DOHH2 (cell line): ENCODE results near the gene CDKL4.

ENCODE experiments used
- H3F3A ChIP-seq: fragments of 200-600 bp; sonication (generic), shearing (Covaris generic); 2 replicates; pipeline ENCODE4 v1.6.0; 2016; ENCODE audit warnings: antibody characterized with exemption, mild to moderate bottlenecking; ENCODE audit not compliant: control insufficient read depth, insufficient read depth
- H3K27ac ChIP-seq: fragments of 200-600 bp; sonication (generic); 2 replicates; pipeline ENCODE4 v1.5.1; 2014; ENCODE audit warnings: low read depth, mild to moderate bottlenecking, low read length, moderate library complexity
- H3K27me3 ChIP-seq: fragments of 200-600 bp; sonication (generic); 2 replicates; pipeline ENCODE4 v1.6.1; 2014; ENCODE audit warnings: mild to moderate bottlenecking, low read length, mixed read lengths; ENCODE audit not compliant: control insufficient read depth
- H3K36me3 ChIP-seq: fragments of 200-600 bp; sonication (generic); 2 replicates; pipeline ENCODE4 v1.6.1; 2014; ENCODE audit warnings: mild to moderate bottlenecking, low read length, moderate library complexity, mixed read lengths; ENCODE audit not compliant: control insufficient read depth
- H3K4me1 ChIP-seq: fragments of 200-600 bp; sonication (generic); 2 replicates; pipeline ENCODE4 v1.6.1; 2014; ENCODE audit warnings: mild to moderate bottlenecking, low read length, mixed read lengths; ENCODE audit not compliant: control insufficient read depth
- H3K4me2 ChIP-seq: fragments of 200-600 bp; sonication (generic); 2 replicates; pipeline ENCODE4 v1.6.0; 2014; ENCODE audit warnings: mild to moderate bottlenecking, low read length, moderate library complexity
- H3K4me3 ChIP-seq: fragments of 200-600 bp; sonication (generic); 2 replicates; pipeline ENCODE4 v1.5.1; 2014; ENCODE audit warnings: mild to moderate bottlenecking, low read length, mixed read lengths
- H3K79me2 ChIP-seq: fragments of 200-600 bp; sonication (generic); 2 replicates; pipeline ENCODE4 v1.6.1; 2014; ENCODE audit warnings: mild to moderate bottlenecking, low read length, mixed read lengths; ENCODE audit not compliant: control insufficient read depth
- H3K9me2 ChIP-seq: fragments of 200-600 bp; sonication (generic); replicated peaks from 2 replicates; pipeline ENCODE4 v1.6.1; 2014; ENCODE audit warnings: mild to moderate bottlenecking, low read length, mixed read lengths; ENCODE audit not compliant: control insufficient read depth
- H3K9me3 ChIP-seq: fragments of 200-600 bp; sonication (generic); 2 replicates; pipeline ENCODE4 v1.6.1; 2014; ENCODE audit warnings: antibody characterized with exemption, low read length, mixed read lengths; ENCODE audit not compliant: control insufficient read depth, insufficient read depth
- H4K20me1 ChIP-seq: fragments of 200-600 bp; sonication (generic); 2 replicates; pipeline ENCODE4 v1.6.0; 2014; ENCODE audit warnings: low read depth, mild to moderate bottlenecking, antibody characterized with exemption, low read length, moderate library complexity; ENCODE audit not compliant: control insufficient read depth, insufficient read depth
- EZH2phosphoT487 ChIP-seq: fragments of 200-600 bp; sonication (generic); IDR thresholded peaks from 2 replicates; pipeline ENCODE4 v1.6.1; 2017; ENCODE audit warnings: borderline replicate concordance, mild to moderate bottlenecking, antibody characterized with exemption, low read length, moderate library complexity, mixed read lengths
- TF ChIP-seq, protein P1 (sequence below): fragments of 200-600 bp; sonication (generic); IDR thresholded peaks from one replicate; pipeline ENCODE4 v1.5.1; 2014; ENCODE audit warnings: antibody characterized with exemption, mild to moderate bottlenecking, low read depth, low read length; ENCODE audit not compliant: poor library complexity, severe bottlenecking

CDKL4 gene

DNA sequence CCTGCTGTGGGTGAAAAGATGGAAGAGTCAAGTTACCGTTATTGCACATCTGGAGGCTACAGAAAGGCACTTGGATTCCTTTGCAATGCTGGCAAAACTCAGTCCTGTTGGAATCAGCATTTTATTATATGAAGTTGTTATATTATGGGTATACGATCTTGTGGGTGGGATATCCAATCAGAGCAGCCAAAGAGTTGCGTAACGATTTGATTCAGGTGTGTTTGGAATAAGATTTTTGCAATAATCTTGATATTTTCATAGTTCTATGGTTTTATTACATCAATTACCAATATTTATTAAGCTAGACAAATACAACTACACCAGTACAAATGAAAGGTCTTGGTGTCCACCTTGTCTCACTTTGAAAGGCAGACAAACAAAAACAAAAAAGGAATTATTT is 65.0 kb downstream of the CDKL4 start:
- H3K4me2 ChIP-seq, result no peak overlapping the region
- H3K9me2 ChIP-seq, result no peaks in the 10 kb centered on the region; the same call in 1 of the 2 replicates
- H3K27me3 ChIP-seq, result no peaks in the 10 kb centered on the region
- H3K4me3 ChIP-seq, result no peak overlapping the region
- peaks cover 7% of the 10 kb centered on the region for H3K4me1 ChIP-seq
- no peaks in the 10 kb centered on the region for H3K36me3 ChIP-seq
- no peaks in the 10 kb centered on the region for H3F3A ChIP-seq
- H3K79me2 ChIP-seq, result no peaks in the 10 kb centered on the region
- H4K20me1 ChIP-seq, result no peaks in the 10 kb centered on the region
- TF ChIP-seq, protein P1, sequence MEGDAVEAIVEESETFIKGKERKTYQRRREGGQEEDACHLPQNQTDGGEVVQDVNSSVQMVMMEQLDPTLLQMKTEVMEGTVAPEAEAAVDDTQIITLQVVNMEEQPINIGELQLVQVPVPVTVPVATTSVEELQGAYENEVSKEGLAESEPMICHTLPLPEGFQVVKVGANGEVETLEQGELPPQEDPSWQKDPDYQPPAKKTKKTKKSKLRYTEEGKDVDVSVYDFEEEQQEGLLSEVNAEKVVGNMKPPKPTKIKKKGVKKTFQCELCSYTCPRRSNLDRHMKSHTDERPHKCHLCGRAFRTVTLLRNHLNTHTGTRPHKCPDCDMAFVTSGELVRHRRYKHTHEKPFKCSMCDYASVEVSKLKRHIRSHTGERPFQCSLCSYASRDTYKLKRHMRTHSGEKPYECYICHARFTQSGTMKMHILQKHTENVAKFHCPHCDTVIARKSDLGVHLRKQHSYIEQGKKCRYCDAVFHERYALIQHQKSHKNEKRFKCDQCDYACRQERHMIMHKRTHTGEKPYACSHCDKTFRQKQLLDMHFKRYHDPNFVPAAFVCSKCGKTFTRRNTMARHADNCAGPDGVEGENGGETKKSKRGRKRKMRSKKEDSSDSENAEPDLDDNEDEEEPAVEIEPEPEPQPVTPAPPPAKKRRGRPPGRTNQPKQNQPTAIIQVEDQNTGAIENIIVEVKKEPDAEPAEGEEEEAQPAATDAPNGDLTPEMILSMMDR, result no peak
- TF ChIP-seq EZH2phosphoT487, result no peak
- no peak overlapping the region for H3K27ac ChIP-seq
- H3K9me3 ChIP-seq, result no peaks in the 10 kb centered on the region

DNA sequence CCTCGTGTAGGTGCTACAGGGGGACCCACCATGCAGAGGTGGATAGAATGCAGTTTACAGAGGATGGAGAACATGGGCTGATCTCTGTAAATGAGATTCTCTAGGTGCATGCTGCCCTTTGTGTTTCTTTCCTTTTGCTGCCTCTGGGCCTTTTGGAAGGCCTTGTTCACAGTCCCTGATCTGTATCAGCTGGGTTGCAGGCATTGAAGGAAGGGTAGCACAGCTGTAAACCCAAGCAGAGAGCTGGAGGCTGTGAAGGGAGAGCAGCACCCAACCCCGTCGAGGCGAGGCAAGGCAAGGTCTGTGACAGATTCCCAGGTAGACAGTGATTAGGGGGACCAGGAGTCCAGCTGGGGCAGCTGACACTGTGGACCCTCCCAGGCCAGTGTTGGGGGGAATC is 66.8 kb downstream of the CDKL4 start:
- H3K27ac ChIP-seq, result no peak overlapping the region
- no peaks in the 10 kb centered on the region for H3K36me3 ChIP-seq
- TF ChIP-seq EZH2phosphoT487, result no peak
- TF ChIP-seq, protein P1, result no peak
- no peaks in the 10 kb centered on the region for H4K20me1 ChIP-seq
- H3K4me3 ChIP-seq, result no peak overlapping the region
- no peaks in the 10 kb centered on the region for H3K9me2 ChIP-seq
- H3K9me3 ChIP-seq, result no peaks in the 10 kb centered on the region
- H3F3A ChIP-seq, result no peaks in the 10 kb centered on the region
- H3K27me3 ChIP-seq, result no peaks in the 10 kb centered on the region
- no peaks in the 10 kb centered on the region for H3K79me2 ChIP-seq
- no peak overlapping the region for H3K4me2 ChIP-seq
- peaks cover 7% of the 10 kb centered on the region for H3K4me1 ChIP-seq

DNA sequence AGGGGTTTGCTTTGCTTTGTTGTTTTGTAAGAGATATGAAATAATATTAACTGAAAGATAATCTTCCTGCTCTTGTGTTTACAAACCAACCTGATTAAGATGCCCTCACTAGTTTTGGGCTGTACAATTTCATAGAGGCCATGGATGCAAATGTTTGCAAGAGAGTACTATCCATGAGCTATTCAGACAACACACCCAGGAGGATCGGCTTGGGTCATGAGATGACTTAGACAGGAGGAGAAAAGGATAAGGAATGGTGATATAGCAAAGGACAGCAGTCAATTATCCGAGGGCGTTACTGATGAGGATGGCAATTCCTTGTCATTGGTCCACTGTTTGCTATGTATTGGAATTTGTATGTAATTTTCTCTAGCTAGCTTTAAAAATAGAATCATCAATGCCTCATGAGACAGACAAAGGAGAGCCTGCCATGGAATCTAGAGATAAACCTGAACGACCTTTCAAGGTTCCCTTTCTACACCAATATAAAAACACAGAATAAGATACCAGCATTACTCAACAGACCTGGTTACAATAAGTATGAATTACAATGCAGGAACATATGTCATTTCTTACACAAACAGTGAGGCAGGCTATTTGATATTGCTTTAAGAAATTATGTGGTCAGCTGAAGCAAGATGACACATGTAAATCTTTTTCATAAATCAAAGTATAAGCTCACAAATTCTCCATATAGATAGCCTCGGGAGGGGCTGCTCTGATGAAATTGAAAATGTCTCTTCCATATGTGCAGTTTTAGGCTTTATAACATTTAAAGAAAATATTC is 68.6 kb downstream of the CDKL4 start:
- no peaks in the 10 kb centered on the region for H3K79me2 ChIP-seq
- H3K4me1 ChIP-seq, result peaks cover 7% of the 10 kb centered on the region

More for the DNA sequence above, 68.6 kb downstream of the CDKL4 start:
- Histone ChIP-seq H3K4me2 (no peak overlapping the region), H3K9me3 (no peaks in the 10 kb centered on the region), H3K4me3 (no peak overlapping the region), H3K27ac (no peak overlapping the region), H4K20me1 (no peaks in the 10 kb centered on the region), H3K36me3 (no peaks in the 10 kb centered on the region), H3K27me3 (no peaks in the 10 kb centered on the region), H3K9me2 (no peaks in the 10 kb centered on the region), H3F3A (no peaks in the 10 kb centered on the region)
- TF ChIP-seq, protein P1, result no peak
- no peak for TF ChIP-seq EZH2phosphoT487
